Fibroblast of skin of right quadriceps (primary cell): ENCODE measurements around the gene OLFML3.
A peak's percentile ranks its signal among the peaks of the same experiment; 100 is the strongest.
"Not testable (repeated sequence)": the region's sequence is repeated elsewhere in the genome, so short reads cannot be mapped to it uniquely, and the experiment has no call there.

Source experiments
- DNase-seq: peaks from one replicate; pipeline ENCODE4 v3.0.0-alpha.2; 2013

The OLFML3 gene, protein sequence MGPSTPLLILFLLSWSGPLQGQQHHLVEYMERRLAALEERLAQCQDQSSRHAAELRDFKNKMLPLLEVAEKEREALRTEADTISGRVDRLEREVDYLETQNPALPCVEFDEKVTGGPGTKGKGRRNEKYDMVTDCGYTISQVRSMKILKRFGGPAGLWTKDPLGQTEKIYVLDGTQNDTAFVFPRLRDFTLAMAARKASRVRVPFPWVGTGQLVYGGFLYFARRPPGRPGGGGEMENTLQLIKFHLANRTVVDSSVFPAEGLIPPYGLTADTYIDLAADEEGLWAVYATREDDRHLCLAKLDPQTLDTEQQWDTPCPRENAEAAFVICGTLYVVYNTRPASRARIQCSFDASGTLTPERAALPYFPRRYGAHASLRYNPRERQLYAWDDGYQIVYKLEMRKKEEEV

DNA sequence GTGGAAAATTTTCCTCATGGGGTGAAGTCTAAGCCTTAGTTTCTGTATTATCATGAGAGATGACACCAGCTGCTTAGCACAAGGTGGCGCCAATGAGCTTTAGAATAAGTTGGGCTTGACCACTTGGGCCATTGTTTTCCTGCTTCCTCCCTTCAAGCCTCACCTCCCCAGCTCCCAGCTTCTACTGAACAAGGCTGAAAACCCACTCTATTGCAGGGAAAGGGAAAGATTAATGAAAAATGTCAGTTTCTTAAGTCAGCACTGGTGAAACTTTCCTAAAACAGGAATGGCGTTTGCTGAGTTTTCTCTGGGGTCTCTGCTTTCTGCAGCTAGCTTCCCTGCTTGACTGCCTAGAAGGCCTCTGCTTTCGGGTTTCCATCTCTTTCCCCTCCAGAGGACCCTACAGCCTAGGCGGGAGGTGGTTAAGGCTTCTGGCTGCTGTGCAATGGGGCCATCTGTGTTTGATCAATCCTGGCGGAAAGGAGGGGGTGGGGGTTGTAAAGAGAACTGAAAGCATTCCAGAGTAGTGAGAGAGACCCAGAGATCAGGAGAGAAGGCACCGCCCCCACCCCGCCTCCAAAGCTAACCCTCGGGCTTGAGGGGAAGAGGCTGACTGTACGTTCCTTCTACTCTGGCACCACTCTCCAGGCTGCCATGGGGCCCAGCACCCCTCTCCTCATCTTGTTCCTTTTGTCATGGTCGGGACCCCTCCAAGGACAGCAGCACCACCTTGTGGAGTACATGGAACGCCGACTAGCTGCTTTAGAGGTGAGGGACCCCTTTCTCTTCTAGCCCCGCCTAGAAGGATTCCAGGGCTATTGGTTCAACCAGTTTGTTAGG lies at the start of gene OLFML3:
Gene OLFML3, plus strand, starts transcription at position 612 of the 840 bp plus-strand sequence. Its CDS starts 43 bp downstream, at position 655.
- DNase-seq, result peak; percentile 99

DNA sequence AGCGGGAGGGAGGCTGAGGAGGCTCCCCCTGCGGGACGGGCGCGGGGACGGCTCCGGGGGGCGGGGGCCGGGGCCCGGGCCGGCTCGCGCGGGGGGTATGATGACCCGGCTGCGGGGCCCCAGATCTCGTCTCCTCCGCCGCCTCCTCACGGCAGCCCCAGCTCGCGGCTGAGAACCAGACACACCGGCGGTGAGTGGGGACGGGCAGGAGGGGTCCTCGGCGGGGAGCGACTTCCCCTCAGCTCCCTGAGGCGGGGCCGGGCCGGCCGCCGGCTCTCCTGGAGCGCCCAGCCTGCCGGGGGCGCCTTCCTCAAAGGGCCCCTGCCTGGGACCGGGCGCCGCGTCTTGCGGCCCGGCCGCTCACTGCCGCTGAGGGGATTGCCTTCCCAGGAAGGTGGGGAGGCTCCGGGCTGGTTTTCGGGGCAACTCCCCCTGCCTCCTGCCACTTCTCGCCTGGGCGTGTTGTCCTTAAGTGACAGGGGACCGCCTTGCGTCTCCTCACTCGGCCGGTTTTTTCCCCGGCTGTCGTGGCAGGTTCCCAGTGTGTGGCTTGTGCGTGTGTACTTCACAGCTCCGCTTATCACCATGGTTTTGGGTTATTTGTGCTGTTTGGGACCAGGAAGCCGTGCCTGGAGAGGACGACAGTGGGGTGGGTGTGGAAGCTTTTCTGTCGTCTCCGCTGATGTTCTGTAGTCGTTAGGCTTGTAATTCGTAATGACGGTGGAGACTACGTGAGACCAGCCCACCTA lies 49.4 kb upstream of the OLFML3 start:
- peak; percentile 28 for DNase-seq

DNA sequence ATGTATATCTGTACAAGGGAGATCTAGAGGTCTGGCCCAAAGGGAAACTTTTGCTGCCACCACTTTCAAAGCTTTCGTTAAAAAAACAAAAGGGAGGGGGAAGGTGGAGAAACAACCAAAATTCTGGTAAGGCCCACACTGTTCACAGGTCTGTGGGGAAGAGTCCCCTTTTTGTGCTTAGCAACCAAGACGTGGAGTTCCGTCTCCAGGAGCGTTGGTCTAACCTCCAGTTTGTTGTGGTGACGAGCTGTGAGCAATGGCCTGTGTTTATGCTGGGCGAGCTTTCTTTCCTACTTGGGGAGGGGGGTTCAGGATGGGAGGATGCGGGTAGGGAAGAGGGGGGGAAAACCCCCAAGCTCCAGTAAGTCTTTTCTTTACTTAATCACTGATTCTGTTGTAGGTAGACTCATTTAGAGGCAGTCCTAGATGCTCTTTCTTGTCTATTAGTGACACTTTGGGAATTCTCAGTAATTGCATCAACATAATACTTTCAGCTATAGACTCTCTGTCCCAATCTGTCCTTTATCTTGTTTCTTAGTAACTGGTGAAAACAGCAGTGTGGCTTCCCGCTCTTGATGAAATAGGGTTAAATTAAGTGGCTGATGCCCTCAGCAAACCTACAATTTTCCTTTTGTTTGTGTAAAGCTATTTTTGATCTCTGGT lies 48.6 kb upstream of the OLFML3 start:
- DNase-seq, result peak; percentile 52

DNA sequence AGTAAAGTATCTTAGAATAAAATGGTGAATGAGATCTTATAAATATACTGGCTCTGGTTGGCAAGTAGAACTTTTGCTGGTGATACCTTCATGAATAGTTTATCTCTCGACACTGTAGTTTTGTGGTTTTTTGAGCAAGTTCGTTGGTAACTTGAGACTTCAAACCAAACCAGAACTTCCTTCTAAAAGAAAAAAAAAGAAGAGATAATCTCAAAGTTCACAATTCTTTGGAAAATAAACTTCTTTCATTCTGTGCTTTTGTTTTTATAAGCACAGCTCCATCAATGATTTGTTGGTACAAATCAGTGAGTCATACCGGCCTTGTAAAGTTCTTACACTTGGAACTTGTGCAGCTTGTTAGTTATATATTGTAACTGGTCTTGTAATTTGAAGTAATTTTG lies 47.8 kb upstream of the OLFML3 start:
- DNase-seq, result peak; percentile 31

DNA sequence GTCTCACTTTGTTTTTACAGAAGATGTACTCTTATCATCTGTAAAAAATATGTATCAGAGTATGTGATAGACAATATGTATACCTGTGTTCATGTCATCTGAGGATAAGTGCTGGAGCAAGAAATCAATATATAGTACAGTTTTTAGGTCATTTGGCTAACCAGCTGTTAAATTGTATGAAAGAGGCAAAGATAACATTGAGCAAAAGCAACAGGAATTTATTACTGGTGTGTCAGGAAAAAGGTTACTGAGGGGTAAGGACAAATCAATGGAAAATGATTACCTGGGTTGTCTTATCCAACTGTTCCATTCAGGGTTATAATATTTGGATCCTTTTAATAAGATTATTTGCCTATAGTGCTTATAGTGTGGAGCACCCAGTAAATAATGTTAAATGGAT lies 45.3 kb upstream of the OLFML3 start:
- DNase-seq, result no peak

DNA sequence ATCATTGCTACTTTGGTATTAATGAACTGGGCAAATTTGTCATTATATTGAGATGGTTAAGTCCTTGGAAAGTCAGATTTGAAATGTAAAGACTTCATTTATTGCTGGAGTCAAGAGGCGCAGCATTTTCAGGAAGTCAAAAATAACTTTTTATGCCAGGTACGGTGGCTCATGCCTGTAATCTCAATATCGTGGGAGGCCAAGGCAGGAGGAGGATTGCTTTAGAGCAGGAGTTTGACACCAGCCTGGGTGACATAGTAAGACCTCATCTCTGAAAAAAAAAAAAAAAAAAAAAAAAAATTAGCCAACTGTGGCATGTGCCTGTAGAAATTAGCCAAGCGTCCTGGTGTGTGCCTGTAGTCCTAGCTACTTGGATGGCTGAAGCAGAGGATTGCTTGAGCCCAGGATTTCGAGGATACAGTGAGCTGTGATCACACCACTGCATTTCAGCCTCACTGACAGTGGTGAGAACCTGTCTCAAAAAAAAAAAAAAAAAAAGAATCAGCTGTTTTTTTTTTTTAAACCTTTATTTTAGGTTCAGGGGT lies 44.7 kb upstream of the OLFML3 start:
- DNase-seq, result no peak

DNA sequence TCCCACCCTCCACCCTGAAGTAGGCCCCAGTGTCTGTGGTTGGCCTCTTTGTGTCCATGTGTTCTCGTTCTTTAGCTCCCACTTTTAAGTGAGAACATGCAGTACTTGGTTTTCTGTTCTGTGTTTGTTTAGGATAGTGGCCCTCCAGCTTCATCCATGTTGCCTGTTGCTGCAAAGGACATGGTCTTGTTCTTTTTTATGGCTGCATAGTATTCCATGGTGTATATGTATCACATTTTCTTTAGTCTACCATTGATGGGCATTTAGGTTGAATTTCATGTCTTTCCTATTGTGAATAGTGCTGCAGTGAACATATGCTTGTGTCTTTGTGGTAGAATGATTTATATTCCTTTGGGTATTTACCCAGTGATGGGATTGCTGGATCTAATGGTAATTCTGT lies 44.1 kb upstream of the OLFML3 start:
- DNase-seq, result no peak

DNA sequence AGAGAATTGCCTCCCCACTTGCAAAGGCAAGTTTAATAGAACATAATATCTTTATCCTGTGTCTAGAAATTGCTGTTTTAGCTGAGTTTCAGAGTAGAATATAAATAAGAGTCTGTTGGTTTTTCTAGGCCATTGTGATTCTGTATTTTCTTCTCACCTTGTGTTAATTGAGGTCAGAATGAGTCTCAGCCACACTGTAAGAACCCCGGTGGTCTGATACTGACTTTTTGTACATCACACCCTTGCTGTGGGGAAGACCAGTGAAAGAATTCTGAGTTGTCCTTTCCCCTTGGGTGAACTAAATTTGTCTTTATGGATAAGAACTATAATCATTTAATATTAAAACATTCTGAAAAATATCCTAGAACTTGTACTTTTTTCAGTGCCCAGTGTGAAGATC lies 43.3 kb upstream of the OLFML3 start:
- DNase-seq, result no peak

DNA sequence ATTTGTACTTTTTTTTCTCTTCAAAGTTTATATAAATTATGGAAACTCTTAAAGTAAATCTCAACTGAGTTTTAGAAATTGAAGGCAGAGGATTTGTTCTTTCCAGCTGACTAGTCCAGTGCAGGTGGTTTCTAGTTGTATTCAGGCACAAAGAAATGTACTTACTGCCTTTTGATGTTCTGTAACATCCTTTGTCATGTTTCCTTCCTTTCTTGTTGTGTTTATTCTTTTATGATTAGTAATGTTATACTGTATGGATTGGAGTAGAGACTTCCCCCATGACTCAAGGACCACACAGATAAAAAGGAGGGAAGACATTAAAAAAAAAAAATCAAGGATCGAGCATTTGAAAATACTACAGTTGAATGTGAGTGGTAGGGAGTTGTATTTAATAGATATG lies 42.1 kb upstream of the OLFML3 start:
- no peak for DNase-seq

DNA sequence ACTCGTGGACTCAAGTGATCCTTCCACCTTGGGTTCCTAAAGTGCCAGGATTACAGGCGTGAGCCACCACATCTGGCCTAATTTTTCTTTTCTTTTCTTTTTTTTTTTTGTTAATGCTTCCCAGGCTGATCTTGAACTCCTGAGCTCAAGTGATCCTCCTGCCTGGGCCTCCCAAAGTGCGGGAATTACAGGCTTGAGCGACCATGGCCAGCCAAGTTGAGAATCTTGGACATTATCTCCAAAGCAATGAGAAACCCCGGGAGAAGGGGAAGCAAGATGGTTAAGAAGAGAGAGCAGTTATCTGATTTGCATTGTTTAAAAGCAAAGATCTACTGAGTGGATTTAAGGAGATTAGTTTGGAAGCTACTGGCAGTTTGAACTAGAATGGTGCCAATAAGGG lies 41.1 kb upstream of the OLFML3 start:
- DNase-seq, result no peak

DNA sequence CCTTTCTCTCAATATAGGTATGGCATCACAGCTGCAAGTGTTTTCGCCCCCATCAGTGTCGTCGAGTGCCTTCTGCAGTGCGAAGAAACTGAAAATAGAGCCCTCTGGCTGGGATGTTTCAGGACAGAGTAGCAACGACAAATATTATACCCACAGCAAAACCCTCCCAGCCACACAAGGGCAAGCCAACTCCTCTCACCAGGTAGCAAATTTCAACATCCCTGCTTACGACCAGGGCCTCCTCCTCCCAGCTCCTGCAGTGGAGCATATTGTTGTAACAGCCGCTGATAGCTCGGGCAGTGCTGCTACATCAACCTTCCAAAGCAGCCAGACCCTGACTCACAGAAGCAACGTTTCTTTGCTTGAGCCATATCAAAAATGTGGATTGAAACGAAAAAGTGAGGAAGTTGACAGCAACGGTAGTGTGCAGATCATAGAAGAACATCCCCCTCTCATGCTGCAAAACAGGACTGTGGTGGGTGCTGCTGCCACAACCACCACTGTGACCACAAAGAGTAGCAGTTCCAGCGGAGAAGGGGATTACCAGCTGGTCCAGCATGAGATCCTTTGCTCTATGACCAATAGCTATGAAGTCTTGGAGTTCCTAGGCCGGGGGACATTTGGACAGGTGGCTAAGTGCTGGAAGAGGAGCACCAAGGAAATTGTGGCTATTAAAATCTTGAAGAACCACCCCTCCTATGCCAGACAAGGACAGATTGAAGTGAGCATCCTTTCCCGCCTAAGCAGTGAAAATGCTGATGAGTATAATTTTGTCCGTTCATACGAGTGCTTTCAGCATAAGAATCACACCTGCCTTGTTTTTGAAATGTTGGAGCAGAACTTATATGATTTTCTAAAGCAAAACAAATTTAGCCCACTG lies 38.7 kb upstream of the OLFML3 start:
- DNase-seq, result no peak

DNA sequence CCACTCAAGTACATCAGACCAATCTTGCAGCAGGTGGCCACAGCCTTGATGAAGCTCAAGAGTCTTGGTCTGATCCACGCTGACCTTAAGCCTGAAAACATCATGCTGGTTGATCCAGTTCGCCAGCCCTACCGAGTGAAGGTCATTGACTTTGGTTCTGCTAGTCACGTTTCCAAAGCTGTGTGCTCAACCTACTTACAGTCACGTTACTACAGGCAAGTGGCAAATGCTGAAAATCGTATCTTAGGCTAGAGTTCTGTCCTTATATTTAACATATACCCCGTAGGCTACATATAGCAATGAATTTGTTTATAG lies 38.1 kb upstream of the OLFML3 start:
- no peak for DNase-seq

DNA sequence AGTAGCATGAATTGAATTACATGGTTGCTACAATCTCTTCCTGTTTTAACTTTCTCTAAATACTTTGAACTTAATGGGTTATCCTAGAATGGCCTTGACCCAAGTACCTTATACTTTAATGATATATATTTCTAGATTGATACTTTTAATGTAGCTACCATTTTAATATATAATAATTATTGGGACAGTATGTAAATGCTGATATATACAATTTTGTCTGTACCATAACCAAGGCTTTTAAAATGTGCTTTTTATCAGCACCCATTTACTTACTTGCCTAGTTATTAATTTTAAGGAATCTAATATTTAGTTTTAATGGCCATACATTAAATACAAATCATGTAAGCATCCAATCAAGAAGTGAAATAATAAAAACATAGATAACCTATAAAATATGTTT lies 36.7 kb upstream of the OLFML3 start:
- no peak for DNase-seq

DNA sequence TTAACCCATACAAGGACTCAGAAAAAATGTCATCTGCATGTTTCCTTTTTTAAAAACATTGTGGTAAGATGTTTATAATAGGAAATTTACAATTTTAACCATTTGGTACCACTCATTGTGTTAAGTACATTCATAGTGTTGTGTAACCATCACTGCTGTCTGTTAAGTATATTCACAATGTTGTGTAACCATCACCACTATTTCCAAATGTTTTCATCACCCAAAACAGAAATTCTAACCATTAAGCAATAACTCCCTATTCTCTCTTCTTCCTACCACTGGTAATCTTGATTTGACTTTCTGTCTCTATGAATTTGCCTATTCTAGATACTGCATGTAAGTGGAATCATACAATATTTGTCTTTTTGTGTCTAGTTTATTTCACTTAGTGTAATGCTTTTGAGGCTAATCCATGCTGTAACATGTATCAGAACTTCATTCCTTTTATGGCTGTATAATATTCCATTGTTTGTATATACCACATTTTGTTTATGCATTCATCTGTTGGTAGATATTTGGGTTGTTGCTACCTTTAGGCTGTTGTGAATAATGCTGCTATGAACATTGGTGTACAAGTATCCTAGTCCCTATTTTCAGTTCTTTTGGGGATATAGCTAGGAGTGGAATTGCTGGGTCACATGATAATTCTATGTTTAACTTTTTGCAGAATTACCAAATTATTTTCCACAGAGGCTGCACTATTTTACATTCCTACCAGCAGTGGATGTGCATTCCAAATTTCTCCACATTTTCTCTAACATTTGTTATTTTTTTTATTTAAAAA lies 36.1 kb upstream of the OLFML3 start:
- DNase-seq, result peak; percentile 10

DNA sequence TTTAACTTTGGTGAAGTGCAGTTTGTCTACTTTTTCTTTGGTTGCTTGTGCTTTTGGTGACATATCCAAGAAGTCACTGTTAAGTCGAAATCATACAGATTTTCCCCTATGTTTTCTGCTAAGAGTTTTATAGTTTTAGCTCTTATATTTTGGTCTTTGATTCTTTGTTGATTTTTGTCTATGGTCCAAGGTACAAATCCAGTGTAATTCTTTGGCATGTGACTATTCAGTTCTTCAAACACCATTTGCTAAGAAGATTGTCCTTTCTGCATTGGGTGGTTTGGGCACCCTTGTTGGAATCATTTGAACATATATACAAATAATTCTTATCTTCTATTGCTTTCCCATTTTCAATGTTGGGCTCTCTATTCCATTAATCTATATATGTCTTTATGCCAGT lies 33.9 kb upstream of the OLFML3 start:
- DNase-seq, result no peak

DNA sequence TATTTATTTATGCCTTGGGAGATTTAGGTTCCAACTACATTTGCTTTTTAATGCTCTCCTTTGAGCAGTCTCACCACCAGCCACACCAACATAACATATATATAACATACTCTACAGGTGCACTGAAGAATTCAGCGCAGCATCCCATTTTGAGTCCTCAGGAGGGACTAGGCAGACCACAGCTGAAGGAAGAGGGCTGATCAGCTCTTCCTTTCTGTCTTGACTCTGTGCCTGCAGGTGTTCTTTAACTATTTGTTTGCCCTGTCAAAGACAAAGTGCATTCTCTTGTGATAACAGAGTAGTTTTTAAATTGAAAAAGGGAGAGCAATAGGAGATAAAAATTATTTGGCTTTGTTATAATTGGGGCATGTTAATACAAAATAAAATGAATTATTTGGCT lies 33.2 kb upstream of the OLFML3 start:
- DNase-seq, result no peak

DNA sequence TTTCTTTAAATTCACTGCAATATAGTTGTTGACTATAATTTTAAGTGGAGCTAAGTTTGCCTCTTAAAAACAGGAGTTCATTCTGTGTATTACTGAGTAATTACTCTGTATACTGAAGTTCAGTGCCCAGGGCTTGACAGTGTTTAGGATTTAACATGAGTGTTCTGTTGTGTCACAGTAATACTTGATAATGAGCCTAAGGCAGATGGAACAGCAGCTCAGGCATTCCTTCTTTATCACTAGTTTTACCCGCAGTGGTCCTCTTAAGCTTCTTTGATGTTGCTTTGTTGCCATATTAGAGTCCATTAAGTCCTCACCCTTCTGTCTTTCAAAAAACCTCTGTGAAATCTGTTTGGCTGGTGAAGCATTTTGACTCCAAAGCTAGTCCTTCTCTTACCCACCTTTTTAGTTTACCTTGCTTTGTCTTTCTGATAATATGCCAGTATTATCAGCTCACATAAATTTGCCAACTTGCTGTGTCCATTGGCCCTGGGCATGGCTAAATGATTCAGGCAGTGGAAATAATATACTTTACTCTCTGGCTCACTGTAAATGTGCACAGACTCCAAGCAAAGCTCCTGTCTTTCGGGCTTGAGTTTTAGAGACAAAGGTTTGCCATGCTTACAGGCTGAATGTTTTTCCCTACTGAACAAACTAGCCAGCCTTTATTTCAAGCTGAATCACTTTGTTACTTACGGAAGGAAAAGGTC lies 32.4 kb upstream of the OLFML3 start:
- no peak for DNase-seq

DNA sequence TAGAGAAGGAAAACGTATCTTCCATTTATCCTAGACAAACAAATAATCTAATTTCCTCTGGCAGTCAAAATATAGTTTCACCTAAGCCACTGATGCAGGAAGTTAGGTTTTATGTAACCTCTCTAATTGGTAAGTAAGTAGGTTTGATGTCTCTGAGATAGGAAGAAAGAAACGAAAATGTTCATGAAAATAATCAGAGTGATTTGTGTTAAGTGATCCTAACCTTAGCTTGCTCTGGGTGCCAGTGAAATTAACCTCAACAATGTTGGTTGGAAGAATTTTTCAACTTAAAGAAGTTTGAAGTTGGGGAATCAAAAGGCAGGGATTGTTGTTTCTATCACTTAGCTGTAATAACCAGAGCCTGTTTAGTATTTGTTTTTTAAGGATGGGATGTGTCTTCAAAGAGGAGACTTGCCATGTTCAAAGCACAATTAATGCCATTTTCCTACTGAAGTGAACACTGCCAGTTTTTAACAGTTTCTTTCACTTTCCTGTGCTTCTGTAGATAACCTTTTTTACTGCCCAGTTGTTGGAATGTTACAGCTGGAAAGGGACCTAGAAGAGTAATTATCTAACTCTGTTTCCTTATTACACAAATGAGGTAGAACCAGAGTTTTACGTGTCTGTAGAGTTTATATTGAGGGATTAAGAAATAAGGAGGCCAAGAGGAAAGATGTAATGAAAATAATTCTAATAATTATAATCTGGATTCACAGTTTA lies 31.7 kb upstream of the OLFML3 start:
- DNase-seq, result no peak

DNA sequence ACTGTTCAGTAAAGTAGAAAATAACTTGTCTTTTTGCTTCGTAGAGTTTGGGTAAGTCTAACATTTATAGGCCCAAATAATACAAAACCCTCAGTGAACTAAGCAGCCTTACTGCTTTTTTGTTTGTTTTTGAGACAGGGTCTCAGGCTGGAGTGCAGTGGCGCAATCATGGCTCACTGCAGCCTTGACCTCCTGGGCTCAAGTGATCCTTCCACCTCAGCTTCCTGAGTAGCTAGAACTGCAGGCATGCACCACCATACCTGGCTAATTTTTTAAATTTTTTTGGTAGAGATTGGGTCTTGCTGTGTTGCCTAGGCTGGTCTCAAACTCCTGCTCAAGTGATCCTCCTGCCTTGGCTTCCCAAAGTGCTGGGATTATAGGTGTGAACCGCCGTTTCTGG lies 31.1 kb upstream of the OLFML3 start:
- DNase-seq, result not testable (repeated sequence)

DNA sequence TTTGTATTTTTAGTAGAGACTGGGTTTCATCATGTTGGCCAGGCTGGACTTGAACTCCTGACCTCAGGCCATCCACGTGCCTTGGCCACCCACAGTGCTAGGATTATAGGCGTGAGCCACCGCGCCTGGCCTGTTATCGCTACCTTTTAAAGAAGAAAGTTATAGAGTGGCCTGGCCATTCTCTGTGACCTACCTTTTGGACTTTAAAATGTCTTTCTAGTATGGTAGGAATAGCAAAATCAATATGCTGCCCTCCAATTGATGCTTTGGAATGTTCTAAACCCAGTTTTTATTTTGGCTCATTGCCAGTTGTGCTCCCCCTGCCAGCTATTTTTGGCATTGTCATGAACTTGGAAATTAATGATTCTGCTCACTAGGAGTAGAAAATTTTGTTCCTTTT lies 30.3 kb upstream of the OLFML3 start:
- peak; percentile 14 for DNase-seq
